ENCODE measurements around the gene FAM131C. TPM values are rescaled to one million over a fixed set of nuclear protein-coding genes. Genes with fewer than 3 reads are reported as not detected.

FAM131C gene
- polyA plus RNA-seq, 1 donor (not counting 4 experiments of a cell fraction or from before 2014, with no cell fraction given): 0.31 TPM

DNA sequence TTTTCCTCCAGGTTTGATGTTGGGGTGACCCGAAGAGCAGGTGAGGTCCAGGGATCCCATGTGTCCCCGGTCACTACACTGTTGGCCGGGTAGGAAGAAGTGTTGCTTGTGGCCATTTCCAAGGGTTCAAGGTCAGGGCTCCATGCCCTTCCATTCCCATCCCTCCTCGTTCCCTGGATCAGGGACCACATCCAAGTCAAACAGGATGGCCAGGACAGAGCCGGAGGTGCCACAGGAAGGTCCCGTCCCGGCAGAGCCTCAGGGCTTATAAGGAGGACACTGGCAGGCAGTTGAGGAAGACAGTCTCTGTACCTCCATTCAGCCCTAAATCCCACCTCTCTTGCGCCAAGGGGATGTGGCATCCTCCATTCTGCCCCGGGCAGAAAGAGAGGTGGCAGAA lies 22.0 kb upstream of the FAM131C start:
- FAIRE-seq (no peak), DNase-seq (ENCODE audit: low read depth, low spot score) (no peak)
- no peak overlapping the region for H2AFZ ChIP-seq (ENCODE audit: control insufficient read depth, low read length)
- H3K36me3 ChIP-seq (ENCODE audit: control insufficient read depth in 2 of 2, extremely low read depth in 1 of 2, insufficient read depth in 2 of 2, low read length in 2 of 2): no peaks in the 10 kb centered on the region
- TF ChIP-seq, protein P1, sequence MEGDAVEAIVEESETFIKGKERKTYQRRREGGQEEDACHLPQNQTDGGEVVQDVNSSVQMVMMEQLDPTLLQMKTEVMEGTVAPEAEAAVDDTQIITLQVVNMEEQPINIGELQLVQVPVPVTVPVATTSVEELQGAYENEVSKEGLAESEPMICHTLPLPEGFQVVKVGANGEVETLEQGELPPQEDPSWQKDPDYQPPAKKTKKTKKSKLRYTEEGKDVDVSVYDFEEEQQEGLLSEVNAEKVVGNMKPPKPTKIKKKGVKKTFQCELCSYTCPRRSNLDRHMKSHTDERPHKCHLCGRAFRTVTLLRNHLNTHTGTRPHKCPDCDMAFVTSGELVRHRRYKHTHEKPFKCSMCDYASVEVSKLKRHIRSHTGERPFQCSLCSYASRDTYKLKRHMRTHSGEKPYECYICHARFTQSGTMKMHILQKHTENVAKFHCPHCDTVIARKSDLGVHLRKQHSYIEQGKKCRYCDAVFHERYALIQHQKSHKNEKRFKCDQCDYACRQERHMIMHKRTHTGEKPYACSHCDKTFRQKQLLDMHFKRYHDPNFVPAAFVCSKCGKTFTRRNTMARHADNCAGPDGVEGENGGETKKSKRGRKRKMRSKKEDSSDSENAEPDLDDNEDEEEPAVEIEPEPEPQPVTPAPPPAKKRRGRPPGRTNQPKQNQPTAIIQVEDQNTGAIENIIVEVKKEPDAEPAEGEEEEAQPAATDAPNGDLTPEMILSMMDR (optimal IDR thresholded peaks at IDR 0.05 in 1 of 3, IDR thresholded peaks at IDR 0.05 in 1 of 3, conservative IDR thresholded peaks at IDR 0.05 in 1 of 3; ENCODE audit: extremely low read depth in 1 of 3, insufficient read depth in 2 of 3, low read length in 3 of 3): no peak
- no peak for TF ChIP-seq EZH2 (IDR thresholded peaks at IDR 0.05; ENCODE audit: low read length)
- no peaks in the 10 kb centered on the region for H3K9me1 ChIP-seq (ENCODE audit: control insufficient read depth, extremely low read depth, insufficient read depth, low read length)
- H3K9ac ChIP-seq (ENCODE audit: control insufficient read depth, extremely low read depth, insufficient read depth, low read length): no peak overlapping the region
- no peaks in the 10 kb centered on the region for H3K4me1 ChIP-seq (ENCODE audit: control insufficient read depth, extremely low read depth, insufficient read depth, low read length)
- no peak overlapping the region for H3K4me3 ChIP-seq (ENCODE audit: control insufficient read depth in 2 of 3, extremely low read depth in 1 of 3, insufficient read depth in 2 of 3, low read depth in 1 of 3, low read length in 3 of 3)
- no peak overlapping the region for H3K27ac ChIP-seq (ENCODE audit: control insufficient read depth, insufficient read depth, low read length)
- dilution Hi-C loops (cut with MboI; ENCODE audit: extremely low pct_ligation_motif_present, low sequenced_read_pairs): no loop called here
- H3K4me2 ChIP-seq (ENCODE audit: control insufficient read depth, extremely low read depth, insufficient read depth, low read depth, low read length): no peak overlapping the region
- H3K27me3 ChIP-seq (ENCODE audit: control insufficient read depth, extremely low read depth, insufficient read depth, low read length): peaks cover 15% of the 10 kb centered on the region
- H3K79me2 ChIP-seq (ENCODE audit: control insufficient read depth, insufficient read depth, low read length): no peaks in the 10 kb centered on the region
- H4K20me1 ChIP-seq (ENCODE audit: control insufficient read depth, extremely low read depth, insufficient read depth, low read length): no peaks in the 10 kb centered on the region
- H3K9me3 ChIP-seq (ENCODE audit: control insufficient read depth, low read depth, low read length): no peaks in the 10 kb centered on the region

DNA sequence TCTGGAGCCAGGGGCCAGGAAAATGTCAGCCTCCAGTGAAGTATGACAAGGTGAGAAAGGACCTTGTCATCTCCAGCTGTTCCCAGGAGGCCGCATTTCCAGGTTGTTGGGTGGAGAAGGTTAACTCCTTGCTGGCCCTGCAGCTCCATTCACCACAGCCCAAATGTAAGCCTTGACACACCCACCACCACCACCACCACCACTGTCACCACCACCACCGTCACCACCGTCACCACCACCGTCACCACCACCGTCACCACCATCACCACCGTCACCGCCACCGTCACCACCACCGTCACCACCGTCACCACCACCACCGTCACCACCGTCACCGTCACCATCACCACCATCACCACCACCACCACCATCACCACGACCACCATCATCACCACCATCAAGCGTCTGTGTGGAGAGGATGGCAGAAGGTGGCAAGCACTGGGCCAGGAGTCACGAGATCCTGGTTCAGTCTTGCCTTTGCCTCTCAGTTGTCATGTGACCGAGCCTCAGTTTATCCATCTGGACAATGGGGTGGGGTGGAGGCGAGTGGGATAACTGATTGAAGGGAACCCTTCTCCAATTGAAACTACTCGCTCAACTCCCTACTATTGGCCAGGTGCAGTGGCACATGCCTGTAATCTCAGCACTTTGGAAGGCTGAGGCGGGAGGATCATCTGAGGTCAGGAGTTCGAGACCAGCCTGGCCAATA lies 21.2 kb upstream of the FAM131C start:
- no peaks in the 10 kb centered on the region for H3K4me1 ChIP-seq (ENCODE audit: control insufficient read depth, extremely low read depth, insufficient read depth, low read length)
- no peak for TF ChIP-seq EZH2 (IDR thresholded peaks at IDR 0.05; ENCODE audit: low read length)
- TF ChIP-seq, protein P1 (optimal IDR thresholded peaks at IDR 0.05 in 1 of 3, IDR thresholded peaks at IDR 0.05 in 1 of 3, conservative IDR thresholded peaks at IDR 0.05 in 1 of 3; ENCODE audit: extremely low read depth in 1 of 3, insufficient read depth in 2 of 3, low read length in 3 of 3): no peak
- no peaks in the 10 kb centered on the region for H4K20me1 ChIP-seq (ENCODE audit: control insufficient read depth, extremely low read depth, insufficient read depth, low read length)
- dilution Hi-C loops (cut with MboI; ENCODE audit: extremely low pct_ligation_motif_present, low sequenced_read_pairs): no loop called here
- no peak overlapping the region for H2AFZ ChIP-seq (ENCODE audit: control insufficient read depth, low read length)
- H3K79me2 ChIP-seq (ENCODE audit: control insufficient read depth, insufficient read depth, low read length): no peaks in the 10 kb centered on the region
- H3K4me3 ChIP-seq (ENCODE audit: control insufficient read depth in 2 of 3, extremely low read depth in 1 of 3, insufficient read depth in 2 of 3, low read depth in 1 of 3, low read length in 3 of 3): no peak overlapping the region
- H3K9ac ChIP-seq (ENCODE audit: control insufficient read depth, extremely low read depth, insufficient read depth, low read length): no peak overlapping the region
- H3K9me3 ChIP-seq (ENCODE audit: control insufficient read depth, low read depth, low read length): no peaks in the 10 kb centered on the region
- no peak for FAIRE-seq
- no peak overlapping the region for H3K27ac ChIP-seq (ENCODE audit: control insufficient read depth, insufficient read depth, low read length)
- no peaks in the 10 kb centered on the region for H3K9me1 ChIP-seq (ENCODE audit: control insufficient read depth, extremely low read depth, insufficient read depth, low read length)
- H3K4me2 ChIP-seq (ENCODE audit: control insufficient read depth, extremely low read depth, insufficient read depth, low read depth, low read length): no peak overlapping the region
- DNase-seq (ENCODE audit: low read depth, low spot score): no peak
- peaks cover 22% of the 10 kb centered on the region for H3K27me3 ChIP-seq (ENCODE audit: control insufficient read depth, extremely low read depth, insufficient read depth, low read length)
- no peaks in the 10 kb centered on the region for H3K36me3 ChIP-seq (ENCODE audit: control insufficient read depth in 2 of 2, extremely low read depth in 1 of 2, insufficient read depth in 2 of 2, low read length in 2 of 2)
